Ovary (tissue), 9 donors: ENCODE data around the gene LRFN2. TPM values are rescaled to one million over a fixed set of nuclear protein-coding genes. Genes with fewer than 3 reads are reported as not detected.

ENCODE experiments used
- DNase-seq, 5 donors: peaks; one replicate each; pipeline ENCODE4 v3.0.0-alpha.2; 2019 to 2020
- H3K27ac ChIP-seq, 2 donors: fragments of 200-600 bp; one replicate each; pipeline versions ENCODE4 v1.5.1 to v1.8.0; 2019 to 2022
- H3K27me3 ChIP-seq: fragments of 200-600 bp; one replicate; pipeline ENCODE4 v1.8.0; 2022
- H3K36me3 ChIP-seq: fragments of 200-600 bp; sonication (generic); one replicate; pipeline ENCODE4 v1.5.1; 2019
- H3K4me1 ChIP-seq: one replicate; pipeline ENCODE4 v1.8.1; 2013; ENCODE audit warnings: mild to moderate bottlenecking, moderate library complexity; ENCODE audit not compliant: insufficient read depth
- H3K4me3 ChIP-seq: fragments of 200-600 bp; sonication (generic); one replicate; pipeline ENCODE4 v1.5.1; 2017
- H3K9me3 ChIP-seq, 2 donors: fragments of 200-600 bp in 1 of 2; sonication (generic) in 1 of 2; one replicate each; pipeline versions ENCODE4 v1.5.1 to v1.8.1; 2013 to 2019; ENCODE audit warnings: mild to moderate bottlenecking in 1 of 2, moderate library complexity in 1 of 2
- EP300 ChIP-seq: sonication (generic); formaldehyde crosslinking; IDR thresholded peaks from one replicate; pipeline ENCODE4 v1.6.1; 2017; ENCODE audit warnings: antibody characterized with exemption
- POLR2A ChIP-seq: fragments of 450-650 bp; IDR thresholded peaks from one replicate; pipeline ENCODE4 v1.6.1; 2017; ENCODE audit warnings: antibody characterized with exemption, mild to moderate bottlenecking, moderate library complexity
- WGBS, 3 donors: extraction: QIAGEN DNeasy Blood & Tissue Kit in 1 of 3; methylation state at CpG; one replicate each; pipeline versions ENCODE4 v1.1.5 to v1.1.7; 2013 to 2017; 5-methylcytosine and 5-hydroxymethylcytosine counted together
- intact Hi-C, 4 donors: fragments of 100-400 bp; cut with DNase I; formaldehyde crosslinking; loops; one replicate each; pipeline versions ENCODE4 v1.11.0 to v1.15.1; 2022 to 2023
- polyA plus RNA-seq, 2 donors: library from polyadenylated mRNA; stranded (reverse); fragments of 200-250 nt in 1 of 2; fragments of 350-450 nt in 1 of 2; fragmentation: Illumina TruSeq in 1 of 2; extraction: RNeasy Lipid Tissue Mini Kit (QIAGEN cat#74804) in 1 of 2; gene quantifications; one replicate each; pipeline ENCODE4 v1.2.3, GENCODE V29; 2013 to 2014
- total RNA-seq, 7 donors: library from RNA; depleted of rRNA in 2 of 7; stranded (reverse); fragments of >200 nt in 2 of 7; fragmentation: NEBNext Ultra II Directional in 3 of 7; extraction: Animal tissue kit (Norgen Biotek cat#: 25700) in 3 of 7; gene quantifications; one replicate each; pipeline versions ENCODE4 v1.1.0 to v1.2.4, GENCODE V29; 2016 to 2023
- TF ChIP-seq, protein P1 (sequence below), 3 donors: fragments of 450-650 bp in 2 of 3; fragments of 200-600 bp in 1 of 3; IDR thresholded peaks; one replicate each; pipeline versions ENCODE4 v1.5.1 to v1.8.0; 2016 to 2022; ENCODE audit warnings: antibody characterized with exemption in 3 of 3, mild to moderate bottlenecking in 1 of 3
- donor health status: DM: no; HTN: no; CAD: no; lungs with moderate emphysema.
- donor health status: DM: no; HTN: no; CAD: no.
- donor health status: Bipolar disorder and iron deficiency.
- donor health status: DM: yes; HTN: yes; CAD: no.
- donor health status: DM: no; HTN: no; CAD: no.
- donor health status: DM: yes; HTN: yes; CAD: no.

LRFN2 gene
- total and polyA plus RNA-seq, 9 donors, result 0.10 to 2.2 (median 0.66) TPM

GRCh38 chr6:40355532-40355931, 231.6 kb downstream of the LRFN2 start:
- no peak for DNase-seq
- Histone ChIP-seq H3K4me1 (no peaks in the 10 kb centered on the region), H3K36me3 (no peaks in the 10 kb centered on the region), H3K27ac (no peak overlapping the region), H3K27me3 (no peaks in the 10 kb centered on the region), H3K4me3 (no peak overlapping the region), H3K9me3 (no peaks in the 10 kb centered on the region)
- TF ChIP-seq EP300 (no peak), POLR2A (no peak)
- TF ChIP-seq, protein P1, sequence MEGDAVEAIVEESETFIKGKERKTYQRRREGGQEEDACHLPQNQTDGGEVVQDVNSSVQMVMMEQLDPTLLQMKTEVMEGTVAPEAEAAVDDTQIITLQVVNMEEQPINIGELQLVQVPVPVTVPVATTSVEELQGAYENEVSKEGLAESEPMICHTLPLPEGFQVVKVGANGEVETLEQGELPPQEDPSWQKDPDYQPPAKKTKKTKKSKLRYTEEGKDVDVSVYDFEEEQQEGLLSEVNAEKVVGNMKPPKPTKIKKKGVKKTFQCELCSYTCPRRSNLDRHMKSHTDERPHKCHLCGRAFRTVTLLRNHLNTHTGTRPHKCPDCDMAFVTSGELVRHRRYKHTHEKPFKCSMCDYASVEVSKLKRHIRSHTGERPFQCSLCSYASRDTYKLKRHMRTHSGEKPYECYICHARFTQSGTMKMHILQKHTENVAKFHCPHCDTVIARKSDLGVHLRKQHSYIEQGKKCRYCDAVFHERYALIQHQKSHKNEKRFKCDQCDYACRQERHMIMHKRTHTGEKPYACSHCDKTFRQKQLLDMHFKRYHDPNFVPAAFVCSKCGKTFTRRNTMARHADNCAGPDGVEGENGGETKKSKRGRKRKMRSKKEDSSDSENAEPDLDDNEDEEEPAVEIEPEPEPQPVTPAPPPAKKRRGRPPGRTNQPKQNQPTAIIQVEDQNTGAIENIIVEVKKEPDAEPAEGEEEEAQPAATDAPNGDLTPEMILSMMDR (IDR thresholded peaks at IDR 0.05), result no peak
- WGBS, 3 donors, result 90 to 97% (median 95%) methylated on average over 2 of the region's 2 CpGs
- intact Hi-C loops, result no loop called here

DNA sequence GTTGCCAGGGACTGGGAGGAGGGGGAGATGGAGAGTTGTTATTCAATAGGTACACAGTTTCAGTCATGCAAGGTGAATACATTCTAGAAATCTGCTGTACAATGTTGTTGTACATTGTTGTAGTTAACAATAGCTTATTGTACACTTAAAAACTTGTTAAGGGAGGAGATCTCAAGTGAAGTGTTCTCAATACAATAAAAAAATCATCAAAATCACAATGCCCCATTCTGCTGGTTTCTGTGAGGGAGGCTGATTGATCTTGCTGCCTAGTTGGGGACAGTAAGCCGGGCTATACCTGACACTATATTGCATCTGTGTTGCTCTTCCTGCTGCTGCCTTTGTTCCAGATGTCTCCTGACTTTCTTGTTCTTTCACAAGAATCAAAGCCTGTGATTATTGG, 232.1 kb downstream of the LRFN2 start:
- Histone ChIP-seq H3K4me3 (no peak overlapping the region), H3K27ac (no peak overlapping the region), H3K9me3 (no peaks in the 10 kb centered on the region), H3K36me3 (no peaks in the 10 kb centered on the region), H3K4me1 (no peaks in the 10 kb centered on the region), H3K27me3 (no peaks in the 10 kb centered on the region)
- WGBS, 3 donors, result 90 to 100% (median 96%) methylated on average over 1 of the region's 1 CpG
- DNase-seq, result no peak
- intact Hi-C loops, result no loop called here
- TF ChIP-seq EP300 (no peak), POLR2A (no peak)
- TF ChIP-seq, protein P1 (IDR thresholded peaks at IDR 0.05), result no peak

DNA sequence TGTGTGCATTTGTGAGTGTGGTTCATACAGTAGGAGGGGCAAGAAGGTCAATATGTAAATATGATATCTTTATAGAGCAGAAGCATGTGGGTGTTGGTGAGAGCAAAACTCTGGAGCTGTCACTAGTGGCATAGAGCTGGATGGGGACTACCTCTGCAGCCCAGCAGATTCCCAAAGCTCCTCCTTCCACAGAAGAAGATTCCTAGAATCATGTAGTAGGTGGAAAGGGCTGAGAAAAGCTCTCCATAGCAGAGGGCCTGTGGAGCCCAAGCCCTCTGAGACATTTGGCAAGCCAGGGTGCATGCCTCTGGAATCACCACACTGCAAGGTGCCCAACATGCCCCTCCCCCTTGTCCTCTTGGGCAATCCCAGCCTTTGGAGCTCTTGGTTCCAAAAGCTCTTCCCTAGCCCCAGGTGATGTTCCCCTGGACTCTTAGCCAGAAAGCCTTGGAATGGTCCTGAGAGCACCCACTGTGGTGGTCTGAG, 233.2 kb downstream of the LRFN2 start:
- H3K27ac ChIP-seq, result no peak overlapping the region
- H3K27me3 ChIP-seq, result no peaks in the 10 kb centered on the region
- no peak overlapping the region for H3K4me3 ChIP-seq
- H3K4me1 ChIP-seq, result no peaks in the 10 kb centered on the region
- intact Hi-C loops, result no loop called here
- no peaks in the 10 kb centered on the region for H3K9me3 ChIP-seq
- DNase-seq, result no peak
- TF ChIP-seq, protein P1 (IDR thresholded peaks at IDR 0.05), result no peak
- no peak for TF ChIP-seq POLR2A
- TF ChIP-seq EP300, result no peak
- H3K36me3 ChIP-seq, result no peaks in the 10 kb centered on the region

GRCh38 chr6:40353197-40353966, 233.8 kb downstream of the LRFN2 start:
- no peak for TF ChIP-seq EP300
- TF ChIP-seq, protein P1 (IDR thresholded peaks at IDR 0.05), result no peak
- TF ChIP-seq POLR2A, result no peak
- H3K4me3 ChIP-seq, result no peak overlapping the region
- H3K27ac ChIP-seq, result no peak overlapping the region
- H3K4me1 ChIP-seq, result no peaks in the 10 kb centered on the region
- WGBS, 3 donors, result 73 to 77% (median 77%) methylated on average over 6 of the region's 6 CpGs
- H3K36me3 ChIP-seq, result no peaks in the 10 kb centered on the region
- no peaks in the 10 kb centered on the region for H3K27me3 ChIP-seq
- intact Hi-C loops, result no loop called here
- no peaks in the 10 kb centered on the region for H3K9me3 ChIP-seq
- no peak for DNase-seq
